Stimulated activated CD8-positive, alpha-beta memory T cell treated with anti-CD3 and anti-CD28 coated beads, Interleukin-15, amount 100 ng/mL, for 48 hours (primary cell): Measurements from ENCODE around the gene COG1.

Experiments
- DNase-seq, 2 donors: peaks; one replicate each; pipeline ENCODE4 v3.0.0-alpha.2; 2020; ENCODE audit warnings: low read depth in 2 of 2

Gene COG1

DNA sequence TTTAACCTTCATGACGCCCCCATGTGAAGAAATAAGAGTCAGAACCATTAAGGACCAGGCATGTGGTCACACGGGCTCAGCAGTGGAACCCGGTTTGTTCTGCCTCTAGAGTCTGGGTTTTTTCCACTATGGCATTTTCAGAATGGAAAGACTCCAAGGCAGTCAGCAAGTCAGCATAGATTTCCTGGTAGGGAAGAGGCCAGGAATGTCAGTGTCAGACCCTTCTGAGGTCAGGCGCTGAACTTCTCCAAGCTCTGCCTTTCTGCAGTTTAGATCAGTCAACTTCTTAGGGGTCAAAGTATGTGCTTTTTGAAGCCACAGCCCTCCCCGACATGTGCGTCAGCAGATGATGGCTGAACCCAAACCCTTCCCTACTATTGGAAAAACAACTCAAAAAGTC, 24.2 kb upstream of the COG1 start:
- no peak for DNase-seq

DNA sequence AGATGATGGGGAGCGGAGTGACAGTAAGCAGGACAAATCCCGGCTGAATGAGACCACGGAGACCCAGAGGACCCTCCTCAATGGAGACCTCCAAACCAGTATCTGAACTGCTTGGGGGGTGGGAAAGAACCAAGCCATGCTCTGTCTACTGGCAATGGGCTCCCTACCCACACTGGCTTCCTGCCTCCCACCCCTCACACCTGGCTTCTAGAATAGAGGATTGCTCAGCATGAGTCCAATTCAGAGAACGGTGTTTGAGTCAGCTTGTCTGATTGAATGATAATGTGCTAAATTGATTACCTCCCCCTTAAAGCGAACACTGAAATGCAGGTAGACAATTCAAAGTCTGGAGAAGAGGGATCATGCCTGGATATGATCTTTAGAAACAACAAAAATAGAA, 22.5 kb upstream of the COG1 start:
- DNase-seq, result no peak

DNA sequence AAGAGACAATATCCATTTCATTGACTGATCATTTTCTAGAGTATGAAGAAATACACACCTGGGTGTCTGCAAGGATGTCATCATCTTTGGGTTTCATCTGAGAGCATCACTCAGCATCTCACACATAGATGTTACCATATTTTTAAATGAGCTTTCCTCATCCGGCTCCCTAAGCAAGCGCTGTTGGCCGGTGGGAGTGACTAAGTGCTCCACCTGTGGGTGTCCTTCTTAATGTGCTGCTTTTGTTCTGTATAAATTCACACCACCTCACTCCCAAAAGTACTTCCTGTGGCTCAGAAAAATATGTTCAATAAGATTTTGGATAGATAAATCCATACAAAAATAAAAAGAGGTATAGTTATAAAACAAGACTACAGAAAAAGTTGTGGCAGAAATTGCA, 20.6 kb upstream of the COG1 start:
- no peak for DNase-seq

DNA sequence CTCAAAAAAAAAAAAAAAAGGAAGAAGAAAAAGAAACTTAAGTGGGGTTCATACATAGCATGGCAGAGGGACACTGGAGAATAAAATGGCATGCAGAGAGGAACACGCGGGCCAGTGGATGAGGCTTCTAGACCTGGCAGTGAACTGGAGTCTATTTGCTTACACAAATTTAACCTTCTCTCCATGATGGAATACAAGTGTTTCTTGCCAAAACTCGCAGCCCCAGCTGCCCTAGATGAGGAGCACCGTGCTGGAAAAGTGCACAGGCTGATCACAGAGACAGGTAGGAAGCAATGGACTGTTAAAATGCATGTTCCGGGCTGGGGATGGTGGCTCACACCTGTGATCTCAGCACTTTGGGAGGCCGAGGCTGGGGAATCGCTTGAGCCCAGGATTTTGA, 18.7 kb upstream of the COG1 start:
- DNase-seq, result no peak

DNA sequence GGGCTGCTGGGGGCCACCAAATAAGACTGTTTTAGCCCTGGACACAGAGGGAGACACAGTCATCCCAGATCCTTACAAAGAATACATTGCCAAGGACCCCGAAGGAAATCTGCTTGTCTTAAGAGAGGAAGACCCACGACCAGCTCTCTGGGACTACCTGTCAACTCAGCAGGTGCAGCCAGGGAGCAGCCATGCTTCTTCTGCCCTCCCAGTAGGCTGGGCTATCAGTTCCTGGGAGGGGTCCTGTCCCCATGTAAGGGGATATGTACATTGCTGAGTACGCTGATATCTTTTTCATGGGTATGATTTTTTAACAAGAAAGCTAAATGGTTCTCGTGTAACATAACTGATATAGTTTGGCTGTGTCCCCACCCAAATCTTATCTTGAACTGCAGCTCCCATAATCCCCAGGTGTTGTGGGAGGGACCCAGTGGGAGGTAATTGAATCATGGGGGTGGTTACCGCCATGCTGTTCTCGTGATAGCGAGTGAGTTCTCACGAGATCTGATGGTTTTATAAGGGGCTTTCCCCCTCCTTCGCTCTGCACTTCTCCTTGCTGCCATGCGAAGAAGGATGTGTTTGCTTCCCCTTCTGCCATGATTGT, 16.8 kb upstream of the COG1 start:
- no peak for DNase-seq

DNA sequence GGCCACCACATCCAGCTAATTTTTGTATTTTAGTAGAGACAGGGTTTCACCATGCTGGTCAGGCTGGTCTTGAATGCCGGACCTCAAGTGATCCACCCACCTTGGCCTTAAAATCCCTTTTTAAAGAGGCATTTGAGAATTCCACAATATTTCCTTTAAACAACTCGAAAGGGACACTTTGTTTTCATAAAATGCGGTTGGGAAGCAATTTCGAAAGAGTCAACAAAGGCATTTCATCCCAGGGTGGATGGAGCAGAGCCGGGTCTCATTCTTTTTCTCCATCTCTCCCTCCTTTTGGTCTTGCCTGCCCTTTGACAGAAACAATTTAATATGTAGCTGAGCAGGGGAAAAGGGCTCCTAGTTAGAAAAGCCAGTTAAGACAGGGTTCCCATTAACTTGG, 13.5 kb upstream of the COG1 start:
- no peak for DNase-seq

DNA sequence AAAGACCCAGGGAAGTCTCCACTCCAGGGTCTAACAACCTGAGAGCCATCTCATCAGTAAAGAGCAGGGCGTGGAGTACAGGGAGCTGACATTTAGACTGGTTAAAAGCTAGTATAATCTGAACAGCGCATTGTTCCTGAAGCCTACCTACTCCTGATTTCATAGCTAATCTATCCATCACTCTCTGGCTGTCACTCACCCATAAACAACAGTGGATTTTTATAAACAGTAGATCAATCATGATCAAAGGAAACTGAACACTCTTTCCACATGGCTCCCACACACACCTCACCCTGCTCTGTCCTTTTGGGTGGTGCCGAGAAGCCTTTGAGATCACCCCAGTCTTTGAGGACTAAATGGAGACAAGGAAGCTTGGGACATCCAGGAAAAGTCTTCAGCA, 13.0 kb upstream of the COG1 start:
- no peak for DNase-seq

DNA sequence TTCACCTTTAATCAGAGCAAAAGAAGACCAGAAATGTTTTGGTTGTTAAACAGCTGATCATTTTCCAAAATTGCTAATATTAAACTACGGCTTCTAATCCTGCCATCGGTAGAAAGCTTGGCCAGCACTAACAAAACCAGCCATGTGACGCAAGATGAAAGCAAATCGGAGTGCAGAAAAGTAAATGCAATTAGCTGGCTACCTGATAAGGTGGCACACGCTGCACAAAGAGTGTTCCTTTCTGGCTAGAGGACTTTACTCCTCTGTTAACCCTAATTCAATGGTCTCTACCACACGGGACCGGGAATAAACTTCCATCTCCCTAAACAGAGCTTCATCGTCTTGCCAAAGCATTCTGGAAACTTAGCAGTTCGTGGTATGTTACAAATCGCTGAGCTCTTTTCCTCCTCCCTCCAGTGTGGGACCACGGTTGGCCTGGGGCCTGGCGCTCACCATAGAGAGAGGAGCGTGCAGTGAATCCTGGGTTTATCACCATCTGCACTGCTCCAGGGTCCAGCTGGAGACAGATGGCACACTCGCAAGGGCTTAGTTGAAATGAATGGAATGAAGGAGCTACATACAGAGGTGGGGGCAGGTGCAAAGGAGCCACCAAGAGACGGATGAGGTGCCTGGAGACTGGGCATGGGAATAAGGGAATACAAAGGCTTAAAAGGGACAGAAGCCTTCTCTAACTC, 10.1 kb upstream of the COG1 start:
- DNase-seq, result no peak

DNA sequence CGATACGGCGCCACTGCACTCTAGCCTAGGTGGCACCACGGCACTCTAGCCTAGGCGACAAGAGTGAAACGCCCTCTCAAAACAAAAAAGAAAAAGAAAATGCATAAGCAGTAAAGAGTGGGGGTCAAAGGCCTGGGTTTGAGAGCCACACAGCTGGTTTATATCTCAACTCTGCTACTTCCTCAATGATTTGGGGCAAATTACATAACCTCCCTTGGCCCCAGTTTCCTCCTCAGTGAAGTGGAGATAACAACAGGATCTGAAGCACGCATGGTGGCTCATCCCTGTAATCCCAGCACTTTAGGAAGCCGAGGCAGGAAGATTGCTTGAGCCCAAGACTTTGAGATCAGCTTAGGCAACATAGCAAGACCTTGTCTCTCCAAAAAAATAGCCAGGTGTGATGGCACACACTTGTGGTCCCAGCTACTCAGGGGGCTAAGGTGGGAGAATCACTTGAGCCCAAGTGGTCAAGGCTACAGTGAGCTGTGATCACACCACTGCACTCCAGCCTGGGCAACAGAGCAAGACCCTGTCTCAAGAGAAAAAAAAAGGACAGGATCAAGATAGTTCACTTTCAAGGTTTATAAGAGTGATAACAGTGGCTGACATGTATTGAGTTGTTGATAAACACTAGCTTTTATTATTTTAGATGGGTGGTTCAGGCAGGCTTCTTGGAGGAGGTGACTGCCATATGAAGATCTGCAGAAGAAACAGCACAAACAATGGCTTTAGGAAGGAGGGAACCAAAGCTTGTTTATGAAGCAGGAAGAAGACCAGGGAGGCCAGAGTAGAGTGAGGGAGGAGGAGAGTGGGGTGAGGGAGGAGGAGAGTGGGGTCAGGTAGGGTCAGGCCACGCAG, 8.5 kb upstream of the COG1 start:
- DNase-seq, result no peak

DNA sequence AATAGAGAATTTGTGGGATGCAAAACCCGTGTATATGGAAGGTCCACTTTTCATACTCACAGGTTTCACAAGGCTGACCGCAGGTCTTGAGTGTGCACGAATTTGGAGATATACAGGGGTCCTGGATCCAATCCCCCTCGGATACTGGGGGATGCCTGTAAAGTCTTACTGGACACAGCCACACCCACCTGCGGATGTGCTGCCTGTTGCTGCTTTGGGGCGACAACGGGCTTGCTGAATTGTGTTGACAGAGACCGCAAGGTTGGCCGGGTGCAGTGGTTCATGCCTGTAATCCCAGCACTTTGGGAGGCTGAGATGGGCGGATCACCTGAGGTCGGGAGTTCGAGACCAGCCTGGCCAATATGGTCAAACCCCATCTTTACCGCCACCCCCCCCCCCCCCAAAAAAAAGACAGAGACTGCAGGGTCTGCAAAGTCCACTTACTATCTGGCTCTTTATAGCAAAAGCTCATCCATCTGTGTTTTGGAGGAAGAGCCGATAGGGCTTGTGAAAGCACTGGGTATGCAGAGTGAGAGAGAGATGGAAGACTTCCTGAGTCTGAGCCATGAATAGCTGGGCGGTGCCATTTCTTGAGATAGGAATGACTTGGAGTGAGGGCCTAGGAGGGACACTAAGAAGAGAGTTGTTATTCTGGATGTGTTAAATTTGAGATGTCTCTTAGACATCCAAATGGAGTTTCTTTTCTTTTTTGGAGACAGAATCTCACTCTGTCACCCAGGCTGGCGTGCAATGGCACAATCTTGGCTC, 6.4 kb upstream of the COG1 start:
- no peak for DNase-seq

DNA sequence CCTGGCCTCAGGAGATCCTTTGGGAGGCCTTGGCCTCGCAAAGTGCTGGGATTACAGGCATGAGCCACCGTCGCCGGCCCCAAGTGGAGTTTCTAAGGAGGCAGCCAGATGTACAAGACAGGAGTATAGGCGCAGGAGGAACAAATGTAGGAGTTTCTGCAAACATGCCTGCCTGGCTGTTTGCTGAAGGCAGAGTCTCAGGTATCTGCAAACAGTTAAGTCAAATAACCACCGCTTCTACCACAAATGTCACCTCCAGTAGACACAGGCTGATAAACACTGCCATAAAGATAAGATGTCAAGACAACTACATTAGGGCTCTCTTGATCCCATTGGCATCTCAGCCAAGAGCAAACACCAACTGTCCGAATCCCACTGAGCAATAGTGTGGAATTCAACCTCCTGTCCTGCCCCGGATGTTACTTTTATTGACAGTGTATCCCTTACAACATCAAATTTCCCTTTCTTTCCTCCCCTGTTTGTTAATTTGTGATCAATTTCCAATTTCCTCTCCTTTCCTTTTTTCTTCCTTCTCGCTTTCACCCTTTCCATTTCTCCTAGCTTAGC, 5.6 kb upstream of the COG1 start:
- DNase-seq, result no peak

DNA sequence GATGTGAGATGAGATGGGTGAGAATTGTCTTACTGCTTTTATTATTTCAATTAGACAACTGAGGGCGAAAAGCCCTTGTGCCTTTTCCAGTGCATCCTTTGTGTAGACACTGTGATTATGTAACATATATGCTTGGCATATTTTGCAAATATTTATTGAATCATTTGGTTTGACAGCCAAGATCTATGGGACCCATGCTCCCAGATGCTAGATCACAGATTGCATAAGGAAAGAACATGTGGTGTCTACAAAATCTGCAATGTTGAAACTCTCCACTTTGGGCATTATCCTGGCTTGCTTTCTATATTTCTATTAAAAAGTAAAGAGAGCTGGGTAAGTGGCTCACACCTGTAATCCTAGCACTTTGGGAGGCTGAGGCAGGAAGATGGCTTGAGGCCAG, 4.8 kb upstream of the COG1 start:
- DNase-seq, result no peak

DNA sequence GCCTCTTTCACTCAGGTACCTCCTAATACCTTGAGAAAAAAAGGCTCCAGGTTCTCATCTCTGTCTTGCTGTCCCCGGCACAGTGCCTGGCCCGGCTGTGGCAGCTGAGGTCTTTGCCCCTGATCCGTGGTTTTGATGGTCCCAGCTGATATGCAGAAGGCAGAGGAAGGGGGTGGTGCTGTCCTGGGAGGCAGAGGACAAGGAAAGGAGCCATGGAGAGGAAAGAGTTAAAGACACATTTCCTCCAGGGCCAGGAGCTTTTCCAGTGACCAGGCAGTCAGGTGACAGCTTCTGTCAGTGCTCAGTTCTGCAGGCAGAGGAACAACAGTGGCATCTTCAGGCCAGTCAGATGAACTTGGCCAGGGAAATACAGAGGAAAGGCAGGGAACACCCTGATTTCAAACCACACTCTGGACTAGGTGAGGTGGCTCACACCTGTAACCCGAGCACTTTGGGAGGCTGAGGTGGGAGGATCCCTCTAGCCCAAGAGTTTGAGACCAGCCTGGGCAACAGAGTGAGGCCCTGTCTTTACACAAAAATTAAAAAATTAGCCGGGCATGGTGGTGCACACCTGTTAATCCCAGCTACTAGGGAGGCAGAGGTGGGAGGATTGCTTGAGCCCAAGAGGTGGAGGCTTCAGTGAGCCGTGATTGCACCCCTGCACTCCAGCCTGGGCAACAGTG, 3.3 kb upstream of the COG1 start:
- DNase-seq, result no peak

DNA sequence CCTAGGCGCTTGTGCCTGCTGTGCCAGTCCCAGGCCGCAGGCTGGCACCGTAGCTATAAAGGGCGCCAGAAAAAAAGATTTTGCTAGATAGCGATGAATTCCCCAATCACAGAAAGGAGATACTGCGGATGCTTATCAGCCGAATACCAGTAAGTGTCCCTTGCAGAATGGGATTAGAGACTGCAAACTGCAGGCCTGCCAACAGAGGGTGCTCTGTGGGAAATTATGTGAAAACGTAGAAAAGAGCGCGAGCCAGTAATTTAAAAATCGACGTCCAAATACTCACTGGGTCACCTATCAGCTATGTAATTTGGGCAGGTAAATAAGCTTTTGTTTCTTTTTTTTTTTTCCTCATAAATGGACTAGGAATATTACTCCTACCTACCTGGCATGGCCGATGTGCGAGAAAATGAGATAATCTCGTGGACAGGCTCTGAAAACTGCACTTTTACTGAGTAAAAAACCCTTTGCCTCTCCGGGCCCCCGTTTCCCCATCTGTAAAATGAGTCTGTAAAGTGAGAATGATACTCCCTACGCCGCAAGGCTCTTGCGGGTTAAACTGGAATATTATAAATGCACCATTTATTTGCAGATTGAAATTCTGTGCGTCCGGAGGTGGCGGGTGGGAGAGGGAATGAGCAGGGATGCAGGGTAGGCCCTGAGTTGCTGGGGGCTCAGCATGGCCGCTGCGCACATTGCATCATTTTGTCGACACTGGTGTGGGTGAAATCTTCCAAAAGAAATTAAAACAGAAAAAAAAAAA, 1.2 kb upstream of the COG1 start:
- peak; percentile 44 for DNase-seq

DNA sequence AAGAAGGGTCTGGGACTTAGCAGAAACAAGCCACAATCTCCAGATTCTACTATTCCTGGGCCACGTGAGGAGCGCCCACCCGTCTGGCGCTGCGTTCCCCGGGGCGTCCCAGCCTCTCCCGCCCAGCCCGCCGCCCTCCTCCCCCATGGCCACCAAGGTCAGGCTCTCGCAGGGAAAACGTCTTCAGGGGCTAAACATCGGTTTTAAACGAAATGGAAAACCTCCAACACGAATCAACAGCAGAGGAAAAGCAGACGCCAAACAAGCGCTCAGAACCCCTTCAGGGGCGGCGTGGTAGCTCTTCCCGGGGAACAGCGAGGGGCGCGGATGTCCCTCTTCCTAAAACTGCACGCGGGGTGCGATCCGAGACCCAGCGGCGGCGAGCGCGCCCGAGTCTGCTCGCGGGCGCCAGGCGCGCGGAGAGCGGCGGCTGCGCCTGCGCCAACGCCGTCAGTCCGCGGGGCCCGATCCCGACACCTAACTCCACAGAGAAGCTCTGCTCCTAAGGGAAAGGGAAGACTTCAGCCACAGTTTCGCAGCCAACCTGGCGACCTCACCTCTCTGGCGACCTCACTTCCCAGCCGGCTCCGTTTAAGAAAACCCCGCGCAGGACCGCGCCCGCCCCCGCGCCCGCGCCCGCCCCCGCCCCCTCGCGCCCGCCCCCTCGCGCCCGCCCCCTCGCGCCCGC, 505 bp upstream of the COG1 start:
- DNase-seq, result peak; percentile 45 to 58

DNA sequence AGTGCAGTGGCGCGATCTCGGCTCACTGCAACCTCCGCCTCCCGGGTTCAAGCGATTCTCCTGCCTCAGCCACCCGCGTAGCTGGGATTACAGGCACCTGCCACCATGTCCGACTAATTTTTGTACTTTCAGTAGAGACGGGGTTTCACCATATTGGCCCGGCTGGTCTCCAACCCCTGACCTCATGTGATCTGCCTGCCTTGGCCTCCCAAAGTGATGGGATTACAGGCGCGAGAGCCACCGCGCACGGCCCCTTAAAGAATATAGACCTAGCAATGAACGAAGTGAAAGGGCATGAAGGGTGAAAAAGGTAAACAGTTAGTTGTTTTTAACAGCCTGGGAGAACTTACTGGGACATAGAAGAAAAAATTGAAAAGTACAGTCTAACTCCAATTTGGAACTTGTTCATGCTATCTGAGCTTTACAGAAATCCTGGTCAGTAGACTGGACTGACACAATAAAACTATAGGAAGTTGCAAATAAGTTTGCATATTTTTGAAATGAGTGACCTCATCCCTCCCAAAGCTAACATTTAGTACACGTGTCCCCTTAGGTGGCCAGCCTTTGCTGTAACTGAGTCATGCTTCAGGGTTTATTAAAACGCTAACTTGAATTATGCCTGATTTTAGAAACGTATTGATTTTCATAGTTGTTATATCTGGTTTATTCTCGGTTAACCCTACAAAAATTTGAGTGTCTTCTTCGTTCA, 1.8 kb downstream of the COG1 start:
- DNase-seq, result no peak

DNA sequence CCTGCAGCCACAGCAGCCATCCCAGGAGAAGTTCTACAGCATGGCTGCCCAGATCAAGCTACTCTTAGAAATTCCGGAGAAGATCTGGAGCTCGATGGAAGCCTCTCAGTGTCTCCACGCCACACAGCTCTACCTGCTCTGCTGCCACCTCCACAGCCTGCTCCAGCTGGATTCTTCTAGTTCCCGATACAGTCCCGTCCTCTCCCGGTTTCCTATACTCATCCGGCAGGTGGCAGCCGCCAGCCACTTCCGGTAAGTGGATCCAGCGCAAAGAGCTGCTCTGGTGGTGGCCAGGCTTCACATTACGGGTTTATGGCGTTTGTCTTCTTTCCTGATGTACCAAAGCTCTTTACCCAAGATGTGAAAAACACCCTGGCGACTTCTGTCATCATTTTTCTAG, 3.6 kb downstream of the COG1 start:
- DNase-seq, result no peak

DNA sequence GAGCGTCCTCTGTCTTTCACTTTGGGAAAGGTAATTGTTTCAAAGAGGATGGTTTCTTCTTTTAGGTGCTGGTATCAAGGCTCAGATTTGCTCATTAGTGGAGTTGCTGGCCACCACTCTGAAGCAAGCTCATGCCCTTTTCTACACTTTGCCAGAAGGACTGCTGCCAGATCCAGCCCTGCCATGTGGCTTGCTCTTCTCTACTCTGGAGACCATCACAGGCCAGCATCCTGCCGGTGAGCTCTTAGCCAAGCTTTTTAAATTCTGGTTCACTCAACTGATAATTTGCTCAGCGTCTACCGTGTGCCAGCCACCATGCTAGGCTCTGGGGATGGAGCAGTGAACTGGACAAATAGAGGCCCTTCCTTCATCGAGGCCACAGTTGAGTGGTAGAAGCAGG, 4.3 kb downstream of the COG1 start:
- no peak for DNase-seq

DNA sequence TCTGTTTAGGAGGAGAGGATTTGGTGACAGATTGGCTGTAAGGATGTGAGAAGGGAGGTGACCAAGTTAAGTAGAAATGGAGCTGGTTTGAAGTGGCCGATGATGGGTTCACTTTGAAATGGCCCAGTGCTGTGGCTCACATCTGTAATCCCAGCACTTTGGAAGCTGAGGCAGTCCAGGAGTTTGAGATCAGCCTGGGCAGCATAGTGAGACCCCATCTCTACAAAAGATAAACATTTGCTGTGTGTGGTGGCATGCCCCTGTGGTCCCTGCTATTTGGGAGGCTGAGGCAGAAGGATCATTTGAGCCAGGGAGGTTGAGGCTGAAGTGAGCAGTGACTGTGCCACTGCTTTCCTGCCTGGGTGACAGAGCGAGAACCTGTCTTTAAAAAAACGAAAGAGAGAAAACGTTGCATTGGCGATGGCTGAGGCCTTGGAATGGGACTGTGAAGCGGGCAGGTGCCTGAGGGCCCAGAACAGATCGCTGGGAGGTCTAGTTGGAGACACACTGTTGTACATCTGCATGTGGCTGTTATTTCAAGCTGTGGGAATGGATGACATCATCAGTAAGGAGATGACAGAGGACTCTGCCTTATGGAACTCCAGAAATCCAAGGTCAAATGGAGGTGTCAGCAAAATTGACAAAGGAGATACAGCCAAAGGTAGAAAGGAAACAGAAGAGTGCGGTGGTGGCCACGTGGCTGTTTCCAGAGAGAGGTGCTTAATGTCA, 5.5 kb downstream of the COG1 start:
- no peak for DNase-seq
